ENCODE data around the gene IL21.

The IL21 gene

GRCh38 chr4:122617597-122618593 is 3.0 kb downstream of the IL21 start:
- no peak for TF ChIP-seq CTCF (IDR thresholded peaks at IDR 0.05; ENCODE audit: borderline replicate concordance, insufficient read depth, low read depth, low read length)
- no peak overlapping the region for H3K4me3 ChIP-seq (ENCODE audit: low read depth, low read length)

- no peak overlapping the region for H3K4me3 ChIP-seq (ENCODE audit: low read depth, low read length)
- no peak for TF ChIP-seq CTCF (IDR thresholded peaks at IDR 0.05; ENCODE audit: borderline replicate concordance, insufficient read depth, low read depth, low read length)
Observed at GRCh38 chr4:122616915-122617596, 3.8 kb downstream of the IL21 start.

DNA sequence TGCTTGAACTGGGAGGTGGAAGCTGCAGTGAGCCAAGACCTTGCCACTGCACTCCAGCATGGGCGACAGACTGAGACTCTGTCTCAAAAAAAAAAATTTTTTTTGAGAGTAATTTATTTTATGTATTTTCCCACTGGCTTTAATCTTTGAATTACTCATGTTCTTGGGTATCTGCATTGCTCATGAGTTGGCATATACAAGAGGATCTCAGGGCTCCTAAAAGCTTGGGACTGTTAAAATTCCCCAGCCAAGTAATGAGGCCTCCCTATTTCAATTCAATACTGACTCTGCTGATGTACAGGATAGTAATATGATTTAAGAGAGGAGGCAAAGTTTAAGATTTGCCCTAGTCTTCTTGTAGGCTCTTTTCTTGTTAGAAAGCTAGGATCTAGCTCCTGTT is 6.2 kb downstream of the IL21 start:
- no peak overlapping the region for H3K4me3 ChIP-seq (ENCODE audit: low read depth, low read length)
- TF ChIP-seq CTCF (IDR thresholded peaks at IDR 0.05; ENCODE audit: borderline replicate concordance, insufficient read depth, low read depth, low read length): no peak

- TF ChIP-seq CTCF (IDR thresholded peaks at IDR 0.05; ENCODE audit: borderline replicate concordance, insufficient read depth, low read depth, low read length): no peak
- H3K4me3 ChIP-seq (ENCODE audit: low read depth, low read length): no peak overlapping the region
Observed at GRCh38 chr4:122612540-122612939, 8.3 kb downstream of the IL21 start.

- TF ChIP-seq CTCF (IDR thresholded peaks at IDR 0.05; ENCODE audit: borderline replicate concordance, insufficient read depth, low read depth, low read length): no peak
- no peak overlapping the region for H3K4me3 ChIP-seq (ENCODE audit: low read depth, low read length)
Observed at GRCh38 chr4:122606364-122607043, 14.4 kb downstream of the IL21 start.

GRCh38 chr4:122604146-122604545 is 16.7 kb downstream of the IL21 start:
- no peak overlapping the region for H3K4me3 ChIP-seq (ENCODE audit: low read depth, low read length)
- TF ChIP-seq CTCF (IDR thresholded peaks at IDR 0.05; ENCODE audit: borderline replicate concordance, insufficient read depth, low read depth, low read length): no peak
